Measurements from ENCODE around the gene TARS1. TPM values are rescaled to one million over a fixed set of nuclear protein-coding genes. Genes with fewer than 3 reads are reported as not detected.

The TARS1 gene
- total and polyA plus RNA-seq, 2 of the 8 experiments (the other 6 are each of a cell fraction or from before 2014, with no cell fraction given): 94.4 to 445 TPM

GRCh38 chr5:33433303-33434240, 7.2 kb upstream of the TARS1 start (continued):
- TF ChIP-seq SIN3A (conservative IDR thresholded peaks at IDR 0.05 in 1 of 2, IDR thresholded peaks at IDR 0.05 in 1 of 2; ENCODE audit: low read depth in 1 of 2, low read length in 2 of 2): no peak
- TF ChIP-seq RBBP5 (IDR thresholded peaks at IDR 0.05; ENCODE audit: borderline replicate concordance, low read depth, low read length): no peak
- TF ChIP-seq RXRA (IDR thresholded peaks at IDR 0.05; ENCODE audit: insufficient read depth, low read depth, low read length): no peak
- no peak for TF ChIP-seq BACH1 (IDR thresholded peaks at IDR 0.05; ENCODE audit: low read length)
- no peak for TF ChIP-seq CBX5 (IDR thresholded peaks at IDR 0.05; ENCODE audit: low read depth, low read length)
- TF ChIP-seq RNF2 (IDR thresholded peaks at IDR 0.05; ENCODE audit: borderline replicate concordance, low read depth, low read length, missing control alignments, poor library complexity, severe bottlenecking): no peak
- no peak for TF ChIP-seq NRF1 (IDR thresholded peaks at IDR 0.05; ENCODE audit: low read depth, low read length)
- no peak for TF ChIP-seq CHD2 (IDR thresholded peaks at IDR 0.05; ENCODE audit: low read length)
